Left cardiac atrium (tissue), 4 donors: Measurements from ENCODE around the gene TK1. TPM values are rescaled to one million over a fixed set of nuclear protein-coding genes. Genes with fewer than 3 reads are reported as not detected.
A peak's percentile ranks its signal among the peaks of the same experiment; 100 is the strongest.
"Not testable (repeated sequence)": the region's sequence is repeated elsewhere in the genome, so short reads cannot be mapped to it uniquely, and the experiment has no call there.

ENCODE experiments used
- ATAC-seq, 2 donors: fragments of 200-7000 bp; cut with Tn5 transposase; one replicate each; pipeline ENCODE4 v1.9.1; 2020; ENCODE audit warnings: mild to moderate bottlenecking in 2 of 2, moderate library complexity in 2 of 2
- DNase-seq: peaks from one replicate; pipeline ENCODE4 v3.0.0-alpha.2; 2020
- intact Hi-C, 2 donors: fragments of 100-400 bp; cut with DNase I; formaldehyde crosslinking; loops; one replicate each; pipeline versions ENCODE4 v1.14.1 to v1.15.1; 2022 to 2023
- total RNA-seq, 2 donors: library from RNA; stranded (reverse); fragmentation: NEBNext Ultra II Directional; extraction: Animal tissue kit (Norgen Biotek cat#: 25700); gene quantifications; one replicate each; pipeline ENCODE4 v1.2.1, GENCODE V29; 2021
- donor health status: DM: no; HTN: yes; CAD: no.
- donor health status: DM: no; HTN: yes; CAD: no; lungs with severe emphysema.
- donor health status: DM: yes; HTN: yes; CAD: no.
- donor health status: Dilated cardiomyopathy.

TK1 gene
- total RNA-seq, 2 donors from 2014 or later = 1.8 to 7.7 TPM

DNA sequence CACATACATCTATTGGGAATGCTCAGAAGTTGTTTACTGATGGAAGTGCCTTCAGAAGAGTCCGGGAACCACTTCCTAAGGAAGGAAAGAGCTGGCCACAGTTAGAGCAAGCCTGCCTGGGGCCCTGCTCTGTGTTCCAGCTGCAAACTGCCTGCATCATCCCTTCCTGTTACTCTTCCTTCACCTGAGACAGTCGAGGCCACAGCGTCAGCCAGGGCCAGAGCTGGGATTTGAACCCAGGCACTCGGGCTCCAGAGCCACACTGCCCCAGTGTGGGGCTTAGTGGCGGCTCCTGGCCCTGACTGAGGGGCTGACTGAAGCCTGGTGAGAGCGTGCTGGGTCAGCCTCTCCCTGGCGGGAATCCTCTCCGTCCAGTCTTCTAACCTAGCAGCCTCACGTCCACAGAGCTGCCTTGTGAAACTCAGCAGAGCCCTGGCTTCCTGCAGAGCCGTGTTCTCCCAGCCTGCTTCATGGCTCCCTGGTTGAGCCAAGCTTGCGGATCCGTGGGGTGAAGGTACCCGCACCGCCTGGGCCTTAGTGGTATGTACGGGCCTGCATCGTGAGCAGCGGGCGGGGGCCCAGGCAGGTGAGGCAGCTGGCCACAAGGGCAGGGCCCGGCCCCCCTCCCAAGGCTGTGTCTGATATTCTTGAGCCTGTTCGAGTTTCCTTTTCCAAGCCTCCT, 45.3 kb downstream of the TK1 start:
- peak; percentile 26 for DNase-seq
- no peak for ATAC-seq
- intact Hi-C loops = no loop called here

DNA sequence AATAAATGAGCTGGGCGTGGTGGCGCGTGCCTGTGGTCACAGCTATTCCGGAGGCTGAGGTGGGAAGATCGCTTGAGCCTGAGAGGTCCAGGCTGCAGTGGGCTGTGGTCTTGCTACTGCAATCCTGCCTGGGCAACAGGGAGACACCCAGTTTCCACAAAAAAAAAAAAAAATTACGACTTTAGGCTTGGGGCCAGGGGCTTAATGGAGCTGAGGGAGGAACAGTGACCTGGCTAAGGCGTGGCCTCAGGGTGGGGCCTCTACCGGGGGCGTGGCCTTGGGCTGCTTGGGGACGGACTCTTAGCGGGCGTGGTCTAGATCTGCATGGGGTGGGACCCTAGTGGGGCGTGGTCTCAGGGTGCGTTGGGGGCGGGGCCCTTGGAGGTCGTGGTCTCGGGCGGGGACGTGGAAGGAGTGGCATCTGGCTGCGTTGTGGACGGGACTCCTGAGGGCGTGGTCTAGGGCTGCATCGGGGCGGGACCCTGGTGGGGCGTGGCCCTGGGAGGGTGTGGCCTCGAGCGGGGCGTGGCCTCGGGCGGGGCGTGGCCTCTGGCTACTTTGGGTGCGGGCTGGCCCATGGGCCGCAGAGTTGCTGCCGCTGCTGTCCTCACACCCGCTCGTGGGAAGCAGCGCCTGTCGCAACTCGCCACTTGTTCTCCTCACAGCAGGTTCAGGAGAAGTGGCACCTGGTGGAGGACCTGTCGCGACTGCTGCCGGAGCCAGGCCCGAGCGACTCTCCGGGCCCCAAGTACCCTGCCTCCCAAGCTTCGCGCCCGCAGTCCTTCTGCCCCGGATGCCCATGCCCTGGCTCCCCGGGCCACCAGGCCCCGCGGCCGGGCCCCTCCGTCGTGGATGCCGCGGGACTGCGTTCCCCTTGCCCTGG, 46.4 kb downstream of the TK1 start:
- DNase-seq = peak; percentile 95
- intact Hi-C loops = no loop called here
- peak; percentile 83 to 89 for ATAC-seq

DNA sequence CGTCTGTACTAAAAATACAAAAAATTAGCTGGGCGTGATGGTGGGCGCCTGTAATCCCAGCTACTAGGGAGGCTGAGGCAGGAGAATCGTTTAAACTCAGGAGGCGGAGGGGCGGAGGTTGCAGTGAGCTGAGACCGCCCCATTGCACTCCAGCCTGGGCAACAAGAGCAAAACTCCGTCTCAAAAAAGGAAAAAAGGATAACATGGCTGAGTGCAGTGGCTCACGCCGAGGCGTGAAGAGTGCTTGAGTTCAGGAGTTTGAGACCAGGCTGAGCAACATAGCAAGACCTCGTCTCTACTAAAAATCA, 47.0 kb downstream of the TK1 start:
- intact Hi-C loops = not testable (repeated sequence)

DNA sequence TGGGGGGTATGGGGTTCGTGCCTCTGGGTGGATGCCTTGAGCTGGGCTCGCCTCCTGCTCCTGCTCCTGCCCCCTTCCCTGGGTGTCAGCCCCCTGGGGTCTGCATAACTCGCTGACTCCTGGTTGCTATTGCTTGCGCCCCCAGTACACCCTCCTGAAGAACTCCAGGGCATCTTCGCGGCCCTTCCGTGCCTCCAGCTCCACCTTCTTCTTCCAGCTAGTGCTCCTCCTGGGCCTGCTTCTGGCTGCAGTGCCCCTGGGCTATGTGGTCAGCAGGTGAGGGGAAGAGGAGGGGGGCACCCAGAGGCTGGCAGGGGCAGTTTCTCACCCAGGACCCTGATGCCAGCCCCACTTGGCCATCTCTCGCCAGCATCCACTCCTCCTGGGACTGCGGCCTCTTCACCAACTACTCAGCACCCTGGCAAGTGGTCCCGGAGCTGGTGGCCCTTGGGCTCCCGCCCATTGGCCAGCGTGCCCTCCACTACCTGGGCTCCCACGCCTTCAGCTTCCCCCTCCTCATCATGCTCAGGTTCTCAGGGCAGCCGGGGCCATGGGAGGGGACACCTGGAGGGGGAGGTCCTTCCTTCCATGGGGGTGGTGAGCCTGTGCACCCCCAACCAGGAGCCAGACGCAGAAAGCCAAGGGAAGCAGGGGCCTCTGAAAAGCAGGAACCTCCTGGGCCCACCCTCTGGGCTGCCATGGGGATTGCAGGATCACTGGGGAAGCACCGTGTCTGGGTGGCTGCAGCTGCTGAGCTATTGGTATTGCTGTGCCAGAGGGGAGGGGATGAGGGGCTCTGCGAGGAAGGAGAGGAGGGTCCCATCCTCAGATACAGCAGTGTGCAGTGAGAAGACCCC, 48.4 kb downstream of the TK1 start:
- intact Hi-C loops = no loop called here
- DNase-seq (peak; percentile 22), ATAC-seq (no peak)

More for the DNA sequence above, 47.0 kb downstream of the TK1 start:
- not testable (repeated sequence) for DNase-seq, ATAC-seq

DNA sequence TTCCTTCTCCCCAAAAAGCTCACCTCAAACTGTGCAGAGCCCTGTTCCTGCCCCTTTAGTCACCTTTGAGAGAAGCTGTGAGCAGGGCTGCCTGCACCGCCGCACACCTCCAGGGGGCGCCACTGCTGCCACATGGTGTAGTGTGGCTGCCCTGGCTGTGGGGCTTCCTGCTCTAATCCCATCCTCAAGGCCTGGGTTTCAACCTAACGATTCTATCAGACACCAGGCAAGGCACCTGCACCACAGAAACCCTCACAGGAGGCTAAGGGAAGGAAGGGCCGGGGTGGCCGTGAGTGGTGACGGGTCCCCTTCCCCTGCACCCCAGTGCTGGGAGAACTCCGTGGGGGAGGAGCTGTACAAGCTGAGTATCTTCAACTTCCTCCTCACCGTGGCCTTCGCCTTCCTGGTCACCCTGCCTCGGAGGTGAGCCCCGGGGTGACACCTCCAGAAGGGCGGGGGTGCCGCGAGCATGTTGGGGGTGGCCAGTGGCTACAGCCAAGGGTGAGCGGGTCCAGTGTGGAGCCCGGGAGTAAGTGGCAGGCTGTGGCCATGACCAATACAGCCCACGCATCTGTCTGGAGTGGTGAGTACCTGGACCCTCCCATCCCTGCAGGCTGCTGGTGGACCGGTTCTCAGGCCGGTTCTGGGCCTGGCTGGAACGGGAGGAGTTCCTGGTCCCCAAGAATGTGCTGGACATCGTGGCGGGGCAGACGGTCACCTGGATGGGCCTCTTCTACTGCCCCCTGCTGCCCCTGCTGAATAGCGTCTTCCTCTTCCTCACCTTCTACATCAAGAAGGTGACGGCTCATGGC, 49.3 kb downstream of the TK1 start:
- DNase-seq = peak; percentile 26
- no peak for ATAC-seq
- intact Hi-C loops = no loop called here

DNA sequence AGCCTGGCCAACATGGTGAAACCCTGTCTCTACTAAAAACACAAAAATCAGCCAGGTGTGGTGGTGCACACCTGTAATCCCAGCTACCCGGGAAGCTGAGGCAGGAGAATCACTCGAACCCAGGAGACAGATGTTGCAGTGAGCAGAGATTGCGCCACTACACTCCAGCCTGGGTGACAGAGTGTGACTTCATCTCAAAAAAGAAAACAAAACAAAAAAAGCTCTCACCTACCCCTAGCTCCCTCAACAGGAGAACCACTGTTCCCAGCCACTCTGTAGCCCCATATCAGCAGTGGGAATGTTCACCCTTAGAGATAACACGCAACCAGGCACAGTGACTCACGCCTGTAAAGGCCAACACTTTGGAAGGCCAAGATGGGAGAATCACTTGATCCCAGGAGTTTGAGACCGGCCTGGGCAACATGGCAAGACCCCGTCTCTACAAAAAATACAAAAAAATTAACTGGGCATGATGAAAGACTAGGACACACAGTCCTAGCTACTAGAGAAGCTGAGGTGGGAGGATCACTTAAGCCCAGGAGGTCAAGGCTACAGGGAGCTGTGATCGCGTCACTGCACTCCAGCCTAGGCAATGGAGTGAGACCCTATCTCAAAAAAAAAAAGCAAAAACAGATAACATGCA, 50.9 kb downstream of the TK1 start:
- intact Hi-C loops = no loop called here
- ATAC-seq = no peak
- no peak for DNase-seq

DNA sequence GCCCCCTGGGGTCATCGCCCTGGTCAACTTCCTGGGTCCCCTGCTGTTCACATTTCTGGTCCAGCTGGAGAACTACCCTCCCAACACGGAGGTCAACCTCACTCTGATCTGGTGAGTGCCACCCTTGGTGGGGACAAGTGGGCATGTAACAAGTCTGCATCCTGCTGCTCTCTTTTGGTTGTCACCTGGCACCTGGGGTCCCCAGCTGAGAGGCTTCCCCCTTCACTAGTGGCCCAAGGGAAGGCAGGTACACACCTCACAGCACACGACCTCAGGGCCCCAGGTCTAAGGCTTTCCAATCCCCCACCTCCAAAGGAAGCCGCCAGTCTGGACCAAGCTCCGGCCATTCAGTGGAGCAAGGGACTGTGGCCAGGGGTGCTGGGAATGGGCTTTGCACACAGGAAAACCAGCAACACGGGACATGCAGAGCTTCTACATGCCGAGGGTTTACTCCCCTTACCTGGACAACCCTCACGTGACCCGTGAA, 51.9 kb downstream of the TK1 start:
- DNase-seq = peak; percentile 18
- ATAC-seq = no peak
- intact Hi-C loops = loop anchor here in 1 of 2 donors (5.0 kb wide), 1 partner anchor 42 kb away; no protein-coding TSS in a partner anchor

DNA sequence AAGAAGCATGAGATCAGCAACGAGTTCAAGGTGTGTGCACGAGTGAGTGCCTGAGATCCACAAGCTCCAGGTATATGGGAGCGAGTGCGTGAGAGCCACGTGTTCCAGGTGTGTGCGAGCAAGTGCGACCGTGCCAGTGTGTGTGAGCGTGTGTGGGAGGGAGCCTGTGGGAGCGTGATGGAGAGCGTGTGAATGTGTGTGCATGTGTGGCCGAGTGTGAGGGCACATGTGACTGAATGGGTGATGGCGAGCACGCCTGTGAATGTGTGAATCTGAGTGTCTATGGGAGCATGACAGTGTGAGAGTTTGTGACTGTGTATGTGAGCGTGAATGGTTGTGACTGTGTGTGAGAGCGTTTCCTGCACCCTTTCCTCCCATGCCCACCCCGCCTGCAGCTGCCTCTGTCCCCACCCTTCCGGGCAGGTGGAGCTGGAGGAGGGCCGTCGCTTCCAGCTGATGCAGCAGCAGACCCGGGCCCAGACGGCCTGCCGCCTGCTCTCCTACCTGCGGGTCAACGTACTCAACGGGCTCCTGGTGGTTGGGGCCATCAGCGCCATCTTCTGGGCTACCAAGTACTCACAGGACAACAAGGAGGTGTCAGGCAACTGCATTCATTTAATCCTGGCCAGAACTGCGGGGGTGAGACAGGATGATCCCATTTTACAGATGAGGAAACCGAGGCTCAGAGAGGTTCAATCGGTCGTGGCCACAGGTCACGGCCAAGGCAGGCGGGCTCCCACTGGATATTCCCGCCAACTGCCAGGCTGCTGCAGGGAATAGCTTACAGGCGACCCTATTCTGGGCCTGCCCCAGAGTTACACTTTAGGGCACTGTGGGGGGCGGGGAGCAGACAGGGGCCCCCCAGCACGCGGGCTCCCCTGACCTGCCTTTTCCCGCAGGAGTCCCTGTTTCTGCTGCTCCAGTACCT, 52.6 kb downstream of the TK1 start:
- ATAC-seq = no peak
- intact Hi-C loops = loop anchor here in 1 of 2 donors (5.0 kb wide), 1 partner anchor 43 kb away; no protein-coding TSS in a partner anchor

DNA sequence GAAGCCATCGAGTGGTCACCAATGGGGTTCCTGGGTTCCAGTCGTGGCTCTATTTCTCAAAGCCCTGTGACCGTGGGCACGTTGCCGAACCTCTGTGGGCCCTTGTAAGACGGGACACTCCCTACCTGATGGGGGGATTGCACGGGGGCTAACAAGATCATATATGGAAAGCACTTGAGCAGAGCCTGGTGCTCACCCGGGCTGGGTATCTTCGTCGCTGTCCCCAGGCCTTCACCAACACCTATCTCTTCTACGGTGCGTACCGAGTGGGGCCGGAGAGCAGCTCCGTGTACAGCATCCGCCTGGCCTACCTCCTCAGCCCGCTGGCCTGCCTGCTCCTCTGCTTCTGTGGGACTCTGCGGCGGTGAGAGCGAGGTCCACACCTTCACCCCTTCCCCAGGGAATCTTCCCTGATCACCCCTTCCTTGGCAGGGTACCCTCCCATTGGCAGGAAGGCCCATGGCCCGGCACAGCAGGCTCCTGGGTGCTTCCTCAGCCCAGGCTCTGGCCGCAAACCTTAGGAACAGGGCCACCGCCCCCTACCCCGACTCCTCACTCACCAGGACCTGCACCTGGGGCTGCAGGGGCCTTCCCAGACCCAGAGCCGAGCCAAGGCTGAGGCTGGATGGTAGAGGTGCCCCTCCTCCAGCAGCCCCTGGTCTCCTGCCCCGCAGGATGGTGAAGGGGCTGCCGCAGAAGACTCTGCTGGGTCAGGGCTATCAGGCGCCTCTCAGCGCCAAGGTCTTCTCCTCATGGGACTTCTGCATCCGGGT, 53.5 kb downstream of the TK1 start:
- intact Hi-C loops = loop anchor here in 1 of 2 donors (5.0 kb wide), 1 partner anchor 44 kb away; no protein-coding TSS in a partner anchor
- ATAC-seq (no peak), DNase-seq (peak; percentile 16)

More for the DNA sequence above, 52.6 kb downstream of the TK1 start:
- peak; percentile 58 for DNase-seq

DNA sequence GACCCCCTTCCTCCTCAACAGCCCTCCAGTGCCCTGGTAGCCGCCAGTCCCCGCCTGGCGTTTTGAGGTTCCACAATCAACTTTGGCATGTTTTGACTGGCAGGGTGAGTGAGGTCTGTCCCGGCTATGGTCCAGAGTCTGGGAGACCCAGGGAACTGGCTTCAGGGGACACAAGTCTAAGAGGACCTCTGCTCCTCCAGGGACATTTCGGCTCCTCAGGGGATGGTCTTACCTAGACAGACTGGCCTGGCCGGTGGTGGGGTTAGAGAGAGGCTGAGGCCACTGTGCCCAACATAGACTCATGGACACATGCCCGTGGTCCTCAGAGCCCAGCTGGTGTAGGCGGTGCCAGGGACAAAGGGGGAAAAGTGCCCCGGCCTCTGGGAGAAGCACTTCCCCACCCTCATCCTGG, 54.1 kb downstream of the TK1 start:
- intact Hi-C loops = loop anchor here in 1 of 2 donors (5.0 kb wide), 1 partner anchor 45 kb away; no protein-coding TSS in a partner anchor
- DNase-seq (no peak), ATAC-seq (no peak)

DNA sequence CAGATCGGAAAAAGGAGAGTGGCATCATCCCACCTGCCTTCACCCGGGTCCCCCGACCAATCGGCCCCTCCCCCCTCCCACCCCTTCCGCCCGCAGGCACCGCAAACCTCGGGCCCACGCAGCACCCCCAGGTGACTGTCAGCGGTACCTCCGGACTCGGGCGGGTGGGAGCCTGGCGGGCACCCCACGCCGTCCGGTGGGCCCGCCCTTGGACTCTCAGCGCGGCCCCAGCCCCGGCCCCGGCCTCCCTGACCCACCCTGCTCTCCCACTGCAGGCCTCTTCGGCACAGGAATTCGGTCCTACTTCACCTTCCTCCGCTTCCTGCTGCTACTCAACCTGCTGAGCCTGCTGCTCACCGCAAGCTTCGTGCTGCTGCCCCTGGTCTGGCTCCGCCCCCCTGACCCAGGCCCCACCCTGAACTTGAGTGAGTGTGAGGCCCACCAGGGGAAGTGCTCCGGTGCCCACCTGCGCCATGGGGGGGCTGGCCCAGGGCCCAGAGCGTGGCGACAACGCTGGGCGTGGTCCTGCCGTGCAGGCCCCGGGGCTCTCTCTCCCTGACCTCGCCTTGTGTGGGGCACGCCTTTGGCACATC, 54.7 kb downstream of the TK1 start:
- peak; percentile 35 for DNase-seq
- intact Hi-C loops = loop anchor here in 1 of 2 donors (5.0 kb wide), 1 partner anchor 45 kb away; no protein-coding TSS in a partner anchor
- ATAC-seq = no peak

DNA sequence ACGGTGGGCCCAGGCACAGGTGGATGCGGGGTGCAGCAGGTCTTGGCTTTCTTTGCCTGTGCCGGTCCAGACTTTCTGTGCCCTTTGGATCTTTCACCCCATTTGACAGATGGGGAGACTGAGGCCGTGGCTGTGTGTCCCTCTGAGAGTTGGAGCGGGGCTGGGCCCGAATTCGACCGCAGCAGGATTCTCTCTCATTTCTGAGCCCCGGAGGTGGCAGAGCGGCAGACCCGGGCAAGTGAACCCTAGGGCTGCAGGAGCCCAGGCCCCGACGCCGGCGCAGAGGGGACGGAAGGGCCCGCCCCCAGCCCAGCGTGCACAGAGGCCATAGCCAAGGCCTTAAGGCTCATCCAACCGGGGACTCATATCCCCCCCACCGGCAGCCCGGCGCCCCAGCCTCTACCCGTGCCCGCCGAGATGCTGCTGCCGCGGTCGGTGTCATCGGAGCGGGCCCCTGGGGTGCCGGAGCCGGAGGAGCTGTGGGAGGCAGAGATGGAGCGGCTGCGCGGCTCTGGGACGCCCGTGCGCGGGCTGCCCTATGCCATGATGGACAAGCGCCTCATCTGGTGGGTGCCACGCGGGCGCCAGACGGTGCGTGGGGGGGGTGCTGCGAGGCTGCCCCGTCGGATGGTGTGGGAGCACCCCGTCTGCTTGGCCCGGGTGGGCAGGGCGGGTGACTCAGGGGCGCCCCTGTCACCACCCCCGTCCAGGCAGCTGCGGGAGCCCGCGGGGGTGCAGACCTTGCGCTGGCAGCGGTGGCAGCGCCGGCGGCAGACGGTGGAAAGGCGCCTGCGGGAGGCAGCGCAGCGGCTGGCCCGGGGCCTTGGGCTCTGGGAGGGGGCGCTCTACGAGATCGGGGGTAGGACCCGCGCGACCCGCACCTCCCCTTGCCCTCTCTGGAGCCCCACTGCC, 55.4 kb downstream of the TK1 start:
- intact Hi-C loops = loop anchor here in 1 of 2 donors (5.0 kb wide), 1 partner anchor 46 kb away; no protein-coding TSS in a partner anchor
- ATAC-seq (no peak), DNase-seq (no peak)

DNA sequence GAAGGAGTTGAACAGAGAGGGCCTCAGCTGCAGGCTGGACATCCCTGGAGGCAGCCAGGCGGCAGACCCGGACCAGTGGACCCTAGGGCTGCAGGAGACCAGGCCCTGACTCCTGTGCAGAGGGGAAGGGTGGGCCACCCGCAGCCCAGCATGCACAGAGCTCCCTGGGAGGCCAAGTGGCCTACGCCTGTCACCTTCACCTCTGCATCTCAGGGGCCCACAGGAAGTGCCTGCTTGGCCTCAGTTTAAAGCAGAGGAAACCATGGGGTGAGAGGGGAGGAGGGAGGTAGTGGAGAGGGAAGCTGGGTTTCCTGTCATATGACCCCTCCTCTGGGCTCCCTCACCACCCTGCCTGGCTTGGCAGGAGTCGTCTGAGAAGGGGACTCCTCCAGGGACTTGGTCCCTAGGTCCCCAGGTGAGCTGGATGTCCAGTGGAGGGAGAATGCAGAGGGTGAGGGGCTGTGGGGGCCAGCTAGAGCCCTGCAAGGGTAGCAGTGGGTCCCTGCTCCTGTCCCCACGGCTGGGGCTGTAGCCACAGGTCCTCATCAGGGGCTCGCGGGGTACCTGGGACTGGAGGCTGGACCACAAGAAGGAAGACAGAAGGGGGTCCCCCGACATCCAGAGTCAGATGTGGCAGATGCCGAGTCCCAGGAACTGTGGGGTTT, 56.3 kb downstream of the TK1 start, which contains the start of gene TMC8:
Gene TMC8 (plus strand): TSS at position 335 of the 665 bp plus-strand sequence. CDS start 818 bp downstream, outside the sequence.
- DNase-seq = no peak
- intact Hi-C loops = loop anchor here in 1 of 2 donors (5.0 kb wide), 1 partner anchor 47 kb away; no protein-coding TSS in a partner anchor
- peak; percentile 8 to 9 for ATAC-seq

DNA sequence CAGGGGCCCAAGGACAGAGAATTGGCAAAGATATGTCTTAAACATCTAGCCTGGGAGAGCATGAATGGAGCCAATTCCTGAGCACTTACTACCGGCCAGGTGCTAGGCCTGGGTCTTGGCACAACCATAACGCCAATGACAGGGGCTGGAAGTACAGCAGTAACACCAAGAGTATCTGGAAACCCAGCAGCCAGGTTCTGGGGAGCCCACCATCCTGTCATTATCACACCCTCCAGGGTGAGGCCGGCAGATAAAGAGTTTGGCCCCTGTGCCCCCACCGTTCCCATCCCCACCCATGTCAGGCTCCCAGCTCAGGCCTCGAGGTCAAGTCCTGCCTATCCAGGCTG, 56.8 kb downstream of the TK1 start:
- intact Hi-C loops = loop anchor here in 1 of 2 donors (5.0 kb wide), 1 partner anchor 47 kb away; no protein-coding TSS in a partner anchor
- DNase-seq = no peak
- ATAC-seq = no peak
